GM19372 (cell line): ENCODE results near the gene CHERP.
"Not testable (repeated sequence)": the region's sequence is repeated elsewhere in the genome, so short reads cannot be mapped to it uniquely, and the experiment has no call there.

Experiments
- ATAC-seq: cut with Tn5 transposase; IDR thresholded peaks from one replicate; pipeline ENCODE4 v1.9.1; 2021; ENCODE audit warnings: mild to moderate bottlenecking, low read depth, moderate library complexity; ENCODE audit not compliant: unreplicated experiment

Gene CHERP

GRCh38 chr19:16576690-16577530, 34.7 kb upstream of the CHERP start:
- no peak for ATAC-seq

- no peak for ATAC-seq
These were observed 33.8 kb upstream of the CHERP start for GRCh38 chr19:16575861-16576689.

DNA sequence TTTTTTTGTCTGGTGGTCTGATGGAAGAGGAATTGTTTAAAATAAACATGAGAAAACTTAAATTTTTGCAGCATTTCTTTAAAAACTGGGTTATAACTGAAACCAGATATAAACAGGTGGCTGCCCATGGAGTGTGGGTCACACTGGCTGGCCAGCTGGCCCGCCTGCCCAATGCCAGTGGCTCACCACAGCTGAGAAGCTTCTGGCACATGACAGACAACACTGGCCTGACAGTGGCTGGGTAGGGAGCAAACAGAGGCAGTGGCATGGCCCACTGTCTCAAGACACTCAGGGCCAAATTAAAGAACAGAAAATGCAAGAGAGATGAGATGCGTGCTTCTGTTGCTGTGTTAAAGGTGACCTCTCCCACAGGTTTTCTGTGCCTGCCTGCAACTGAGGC, 33.0 kb upstream of the CHERP start:
- ATAC-seq: no peak

- no peak for ATAC-seq
These were observed 31.7 kb upstream of the CHERP start for GRCh38 chr19:16573925-16574324.

- no peak for ATAC-seq
These were observed 31.1 kb upstream of the CHERP start for GRCh38 chr19:16573296-16573695.

DNA sequence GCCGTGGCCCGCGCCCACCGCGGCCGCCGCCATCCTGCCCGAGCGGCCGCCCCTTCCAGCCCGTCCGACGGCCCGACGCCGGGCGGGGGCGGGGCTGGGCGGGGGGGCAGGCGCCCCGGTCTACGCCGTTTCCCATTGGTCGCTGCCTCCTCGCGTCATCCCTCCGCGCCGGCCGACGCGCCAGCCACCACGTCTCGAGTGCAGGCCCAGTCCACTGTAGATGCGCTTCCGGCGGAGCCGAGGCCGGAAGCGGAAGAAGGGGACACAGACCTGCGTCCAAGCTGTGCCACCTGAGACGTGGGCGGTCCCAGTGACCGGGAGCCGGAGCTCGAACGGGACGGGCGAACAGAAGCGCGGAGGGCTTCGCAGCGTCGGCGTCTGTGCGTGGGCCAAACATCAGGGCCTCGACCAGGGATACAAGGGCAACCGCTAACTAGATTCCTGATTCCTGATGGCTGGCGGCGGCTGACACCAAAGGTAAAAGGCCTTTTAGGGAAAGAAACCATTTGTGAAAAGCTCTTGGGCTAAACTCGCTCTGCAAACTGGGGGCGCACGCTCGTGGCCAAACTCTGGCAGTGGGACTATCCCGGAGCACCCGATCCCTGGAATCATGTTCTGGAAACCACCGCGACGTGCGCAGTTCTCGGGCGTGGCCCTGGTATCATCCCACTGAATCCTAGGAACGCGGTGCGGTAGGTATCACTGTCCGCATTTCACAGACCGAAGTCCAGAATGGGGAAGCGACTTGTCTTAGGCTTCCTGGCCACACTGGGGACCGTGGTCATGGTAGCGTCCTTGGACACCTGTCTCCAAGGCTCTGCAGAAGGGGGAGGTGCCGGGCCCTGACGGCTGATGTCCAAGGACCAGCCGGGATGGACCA, 30.3 kb upstream of the CHERP start, which contains the start of gene SLC35E1:
Gene SLC35E1 (minus strand): TSS at position 84 of the 880 bp plus-strand sequence. CDS start 51 bp downstream, at position 33.
- peak; percentile 90 for ATAC-seq

DNA sequence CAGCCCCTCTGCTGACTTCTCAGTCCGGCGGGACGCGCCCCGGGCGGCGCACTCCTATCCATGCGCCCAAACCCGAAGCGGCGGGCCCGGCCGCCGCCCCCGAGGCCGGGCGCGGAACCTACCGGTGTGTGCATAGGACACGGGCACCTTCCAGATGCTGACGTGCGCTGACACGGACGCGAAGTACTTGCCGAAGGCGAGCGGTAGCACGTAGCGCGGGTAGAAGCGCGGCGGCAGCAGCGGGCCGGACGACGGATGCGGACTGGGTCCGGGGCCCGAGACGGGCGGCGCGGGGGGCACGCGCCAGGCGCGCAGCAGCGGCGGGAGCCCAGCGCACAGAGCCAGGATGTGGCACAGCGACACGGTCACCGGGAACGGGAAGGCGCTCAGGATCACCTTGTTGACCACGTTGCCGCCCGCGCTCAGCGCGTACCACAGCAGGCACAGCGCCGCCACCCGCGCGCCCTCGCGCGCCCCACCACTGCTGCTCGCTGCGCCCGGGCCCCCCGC, 29.6 kb upstream of the CHERP start:
- peak; percentile 33 for ATAC-seq

DNA sequence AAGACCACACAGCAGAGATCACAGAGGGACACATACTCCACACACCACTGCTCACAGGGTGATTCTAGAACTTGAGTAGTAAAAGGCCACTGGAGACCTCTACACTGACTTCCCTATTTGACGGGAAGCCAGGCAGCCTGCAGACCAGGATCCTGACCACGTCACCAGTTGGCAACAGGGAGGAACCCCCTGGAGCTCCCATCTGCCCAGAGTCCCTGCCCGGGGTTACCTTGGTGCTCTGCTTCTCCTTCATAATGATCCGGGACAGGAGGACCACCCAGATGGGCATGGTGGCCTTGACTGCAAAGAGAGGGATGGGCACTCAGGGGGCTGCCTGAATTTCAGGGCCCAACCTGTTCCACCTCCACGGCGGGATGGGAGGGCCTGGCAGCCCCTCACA, 29.0 kb upstream of the CHERP start:
- no peak for ATAC-seq

GRCh38 chr19:16569609-16570320, 27.5 kb upstream of the CHERP start:
- no peak for ATAC-seq

DNA sequence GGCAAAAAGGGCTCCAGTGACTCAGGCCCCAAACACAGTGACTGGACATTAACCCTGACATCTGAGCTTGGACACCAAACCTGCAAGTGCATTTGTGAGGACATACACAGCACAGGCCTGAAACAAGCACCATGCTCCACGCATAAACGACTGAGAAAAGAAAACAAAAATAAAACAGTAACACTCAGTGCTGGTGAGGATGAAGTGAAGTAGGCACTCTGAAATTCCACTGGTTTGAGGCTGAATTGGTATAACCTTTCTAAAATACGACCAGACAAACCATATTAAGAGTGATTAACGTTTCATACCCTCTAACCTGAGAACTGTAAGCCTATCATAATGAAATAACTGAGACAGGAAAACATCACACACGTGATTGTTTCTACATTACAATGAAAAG, 24.5 kb upstream of the CHERP start:
- no peak for ATAC-seq

GRCh38 chr19:16566161-16566560, 23.9 kb upstream of the CHERP start:
- ATAC-seq: no peak

DNA sequence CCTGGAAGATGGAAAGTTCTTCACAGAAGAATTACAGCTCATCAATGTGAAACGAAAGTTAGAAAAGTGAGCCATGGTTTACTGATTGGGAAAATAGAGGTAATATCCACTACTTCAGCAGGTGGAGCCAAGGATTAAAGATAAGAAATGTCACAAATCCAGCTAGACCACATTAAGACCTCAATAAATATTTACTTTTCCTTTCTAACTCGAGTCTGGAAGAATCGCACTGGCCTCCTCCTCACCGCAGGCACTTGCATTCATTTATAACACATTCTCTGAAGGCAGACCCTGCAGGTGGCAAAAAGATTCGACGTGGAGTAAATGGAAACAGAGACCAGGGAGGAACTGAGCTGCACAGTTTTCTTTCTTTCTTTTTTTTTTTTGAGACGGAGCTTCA, 22.6 kb upstream of the CHERP start:
- ATAC-seq: no peak

DNA sequence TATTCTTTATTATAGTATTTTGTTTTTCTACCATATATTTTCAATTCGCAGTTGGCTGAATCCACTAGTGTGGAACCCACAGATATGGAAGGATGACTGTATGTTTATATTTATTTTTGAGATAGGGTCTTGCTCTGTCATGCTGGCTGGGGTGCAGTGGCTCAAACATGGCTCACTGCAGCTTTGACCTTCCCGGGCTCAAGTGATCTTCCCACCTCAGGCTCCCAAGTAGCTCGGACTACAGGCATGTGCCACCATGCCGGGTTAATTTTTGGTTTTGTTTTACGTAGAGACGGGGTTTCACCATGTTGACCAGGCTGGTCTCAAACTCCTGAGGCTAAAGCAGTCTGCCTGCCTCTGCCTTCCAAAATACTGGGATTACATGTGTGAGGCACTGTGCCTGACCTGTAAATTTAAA, 20.4 kb upstream of the CHERP start:
- ATAC-seq: no peak

DNA sequence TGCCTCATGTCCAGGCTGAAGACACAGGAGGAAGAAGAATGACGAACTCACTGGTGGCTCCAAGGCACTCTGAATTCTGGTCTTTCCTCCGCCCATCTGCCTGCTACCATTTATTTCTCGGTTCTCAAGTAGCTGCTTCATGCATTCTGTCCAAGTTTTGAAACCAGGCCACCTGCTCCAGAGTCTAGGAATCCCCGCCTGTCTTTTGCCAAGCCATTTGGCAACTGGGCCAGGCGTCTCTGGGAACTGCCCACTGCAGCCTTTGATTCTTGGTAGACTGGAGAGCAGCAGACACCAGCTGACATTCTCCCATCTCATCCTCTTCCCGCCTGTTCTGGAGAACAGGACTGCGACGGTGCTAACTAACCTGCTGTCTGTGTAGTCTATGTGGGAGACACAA, 19.1 kb upstream of the CHERP start:
- ATAC-seq: no peak

DNA sequence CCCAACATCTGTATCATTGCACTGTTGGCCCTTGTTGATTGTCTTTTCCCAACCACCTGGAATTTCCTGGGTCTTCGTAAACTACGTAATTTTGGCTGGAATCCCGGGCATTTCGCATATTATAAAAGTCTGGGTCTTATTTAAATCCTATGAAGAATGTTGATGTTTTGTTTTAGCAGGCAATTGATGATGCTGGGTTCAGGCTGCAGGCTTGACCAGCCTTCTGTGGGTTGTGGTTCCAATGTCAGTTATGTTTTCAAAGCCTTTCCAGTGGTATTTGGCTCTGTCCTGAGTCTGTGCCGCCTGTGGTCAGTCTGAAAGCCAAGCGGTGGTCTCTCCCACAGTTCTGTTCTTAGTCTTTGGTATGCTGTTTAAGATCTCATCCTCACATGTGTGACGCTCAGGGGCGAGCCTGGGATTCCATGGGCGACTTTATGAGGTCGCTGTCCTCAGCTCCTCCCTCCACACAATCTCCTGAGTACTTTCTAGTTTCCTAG, 17.6 kb upstream of the CHERP start:
- ATAC-seq: no peak

- ATAC-seq: no peak
These were observed 12.5 kb upstream of the CHERP start for GRCh38 chr19:16554776-16555175.

GRCh38 chr19:16551902-16552301, 9.7 kb upstream of the CHERP start:
- not testable (repeated sequence) for ATAC-seq

- ATAC-seq: no peak
These were observed 6.7 kb upstream of the CHERP start for GRCh38 chr19:16548956-16549355.

- no peak for ATAC-seq
These were observed 2.4 kb upstream of the CHERP start for GRCh38 chr19:16544473-16545231.
